Osteocyte (in vitro differentiated cells): ENCODE results near the gene CDH22. TPM values are rescaled to one million over a fixed set of nuclear protein-coding genes. Genes with fewer than 3 reads are reported as not detected.

Experiments
- DNase-seq: peaks from one replicate; pipeline ENCODE4 v3.0.0; 2021; ENCODE audit warnings: mixed read lengths; ENCODE audit not compliant: unreplicated experiment; ENCODE audit errors: extremely low spot score
- H3K27ac Mint-ChIP-seq: one replicate; pipeline ENCODE4 v1.8.0; 2021; ENCODE audit warnings: mild to moderate bottlenecking, mixed read lengths; ENCODE audit not compliant: unreplicated experiment
- H3K27me3 Mint-ChIP-seq: one replicate; pipeline ENCODE4 v1.8.0; 2021; ENCODE audit warnings: mixed read lengths; ENCODE audit not compliant: unreplicated experiment
- H3K36me3 Mint-ChIP-seq: one replicate; pipeline ENCODE4 v1.8.0; 2021; ENCODE audit warnings: mixed read lengths; ENCODE audit not compliant: unreplicated experiment
- H3K4me1 Mint-ChIP-seq: one replicate; pipeline ENCODE4 v1.8.0; 2021; ENCODE audit warnings: mixed read lengths; ENCODE audit not compliant: unreplicated experiment
- H3K4me3 Mint-ChIP-seq: one replicate; pipeline ENCODE4 v1.8.0; 2021; ENCODE audit warnings: mild to moderate bottlenecking, moderate library complexity, mixed read lengths; ENCODE audit not compliant: unreplicated experiment
- H3K9me3 Mint-ChIP-seq: one replicate; pipeline ENCODE4 v1.8.0; 2021; ENCODE audit warnings: mixed read lengths; ENCODE audit not compliant: unreplicated experiment
- CTCF ChIP-seq: fragments of 200-600 bp; sonication (generic); IDR thresholded peaks from 2 replicates; pipeline ENCODE4 v1.5.0; 2021; ENCODE audit warnings: antibody characterized with exemption, mild to moderate bottlenecking, moderate library complexity
- total RNA-seq: library from RNA; stranded (reverse); gene quantifications from 2 replicates; pipeline ENCODE4 v1.2.1, GENCODE V29; 2021

CDH22 gene
- total RNA-seq, 1 donor from 2014 or later = not detected

DNA sequence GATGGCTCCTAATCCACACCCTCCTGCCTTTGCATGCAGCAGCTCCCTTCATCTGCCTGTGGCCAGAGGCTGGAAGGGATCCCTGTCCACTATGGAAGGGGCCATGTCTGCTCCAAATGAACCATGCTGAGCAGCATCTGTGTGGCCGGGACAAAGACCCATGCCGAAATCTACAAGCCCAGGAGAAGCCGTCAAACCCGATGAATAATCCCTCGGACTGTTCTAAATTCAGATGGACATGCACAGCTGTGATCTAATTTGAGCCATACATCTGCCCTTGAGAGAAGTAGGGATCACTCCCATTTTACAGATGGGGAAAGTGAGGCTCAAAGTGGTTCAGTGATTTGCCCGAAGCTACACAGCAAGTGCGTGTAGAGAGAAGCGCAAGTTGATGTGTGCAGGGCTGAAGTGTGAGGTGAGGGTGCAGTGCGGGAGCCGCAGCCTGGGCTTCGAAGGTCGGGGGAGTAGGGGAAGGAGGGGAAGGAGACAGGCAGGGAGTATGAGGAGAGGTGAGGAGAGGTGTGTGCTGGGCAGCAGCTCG lies 22.6 kb upstream of the CDH22 start:
- Mint-ChIP-seq H3K27me3 (peaks cover 19% of the 10 kb centered on the region), H3K4me3 (no peak overlapping the region), H3K4me1 (no peaks in the 10 kb centered on the region), H3K36me3 (no peaks in the 10 kb centered on the region), H3K27ac (no peak overlapping the region), H3K9me3 (no peaks in the 10 kb centered on the region)
- TF ChIP-seq CTCF = no peak
- DNase-seq = no peak

- no peak for DNase-seq
- Mint-ChIP-seq H3K4me3 (no peak overlapping the region), H3K27ac (no peak overlapping the region), H3K27me3 (peaks cover 19% of the 10 kb centered on the region), H3K9me3 (no peaks in the 10 kb centered on the region), H3K4me1 (no peaks in the 10 kb centered on the region), H3K36me3 (no peaks in the 10 kb centered on the region)
- no peak for TF ChIP-seq CTCF
These were observed 21.9 kb upstream of the CDH22 start for GRCh38 chr20:46330072-46330763.

DNA sequence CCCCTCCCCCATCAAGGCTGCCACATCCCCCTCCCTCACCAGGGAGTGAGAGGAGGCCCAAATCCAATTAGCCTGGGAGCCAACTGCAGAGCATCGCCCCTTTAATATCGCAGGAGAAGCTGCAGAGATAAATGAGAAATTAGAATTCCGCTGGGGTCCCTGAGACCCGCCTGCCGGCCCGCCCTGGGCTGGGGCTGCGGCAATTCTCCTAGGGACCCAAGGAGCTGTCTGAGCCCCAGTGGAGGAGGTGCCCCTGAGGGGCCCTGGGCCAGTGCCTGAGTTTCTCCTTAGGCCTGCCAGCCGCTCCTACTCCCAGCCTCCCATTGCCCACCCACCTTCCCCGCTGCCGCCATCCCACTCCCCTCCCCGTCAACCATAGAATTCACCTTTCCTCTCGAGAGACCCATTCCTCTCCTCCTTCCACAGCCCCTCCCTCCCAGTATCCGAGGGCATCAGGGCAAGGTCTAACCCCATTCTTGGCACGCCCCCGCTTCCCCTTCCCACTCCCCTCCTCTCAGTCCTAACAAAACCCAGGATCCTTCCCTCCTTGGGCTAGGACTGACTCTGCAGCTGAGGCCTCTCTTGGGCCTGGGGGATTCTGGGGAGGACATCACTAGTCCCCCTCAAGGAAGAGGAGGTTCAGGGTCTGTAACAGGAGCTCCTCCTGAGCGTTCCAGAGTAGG lies 20.0 kb upstream of the CDH22 start:
- H3K36me3 Mint-ChIP-seq = no peaks in the 10 kb centered on the region
- no peak overlapping the region for H3K4me3 Mint-ChIP-seq
- no peaks in the 10 kb centered on the region for H3K4me1 Mint-ChIP-seq
- H3K27ac Mint-ChIP-seq = no peak overlapping the region
- peaks cover 17% of the 10 kb centered on the region for H3K27me3 Mint-ChIP-seq
- DNase-seq = no peak
- H3K9me3 Mint-ChIP-seq = no peaks in the 10 kb centered on the region
- TF ChIP-seq CTCF = no peak

DNA sequence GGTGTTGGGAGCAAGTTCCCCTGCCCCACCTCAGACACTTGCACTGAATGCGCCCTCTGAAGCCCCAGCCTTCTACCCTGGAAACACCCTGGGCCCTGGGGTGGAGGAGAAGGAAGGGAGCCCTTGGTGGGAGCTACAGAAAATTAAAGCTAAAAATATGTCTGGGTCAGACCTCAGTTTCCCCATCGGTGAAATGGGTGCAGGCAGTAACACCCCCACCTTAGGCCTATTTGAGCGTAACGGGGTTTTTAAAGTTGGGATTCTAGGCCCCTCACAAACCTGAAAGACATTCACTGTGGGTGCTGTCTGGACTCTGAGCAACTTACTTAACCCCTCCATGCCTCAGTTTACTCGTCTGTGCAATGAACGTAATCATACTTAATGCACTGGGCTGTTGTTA lies 19.3 kb upstream of the CDH22 start:
- peaks cover 20% of the 10 kb centered on the region for H3K27me3 Mint-ChIP-seq
- H3K27ac Mint-ChIP-seq = no peak overlapping the region
- no peaks in the 10 kb centered on the region for H3K9me3 Mint-ChIP-seq
- no peaks in the 10 kb centered on the region for H3K36me3 Mint-ChIP-seq
- no peaks in the 10 kb centered on the region for H3K4me1 Mint-ChIP-seq
- H3K4me3 Mint-ChIP-seq = no peak overlapping the region
- no peak for TF ChIP-seq CTCF
- no peak for DNase-seq

DNA sequence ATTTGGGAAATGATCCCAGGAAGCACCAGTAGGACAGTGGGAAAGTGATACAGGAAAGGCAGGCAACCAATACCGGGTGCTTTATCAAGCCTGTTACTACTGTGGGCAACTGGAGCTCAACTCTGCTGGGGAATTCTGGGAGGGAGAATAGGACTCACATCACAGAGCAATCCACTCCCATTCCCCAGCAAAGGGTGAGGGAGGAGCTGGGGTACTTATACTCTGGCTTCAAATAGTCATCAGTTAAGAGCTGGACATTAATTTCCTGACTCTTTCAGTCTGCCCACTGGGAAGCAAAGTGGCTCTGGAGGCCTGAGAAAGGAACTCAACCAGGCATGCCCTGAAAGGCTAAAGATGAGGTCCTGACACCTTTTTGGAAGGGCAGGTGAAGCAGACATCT lies 17.5 kb upstream of the CDH22 start:
- H3K36me3 Mint-ChIP-seq = no peaks in the 10 kb centered on the region
- H3K27me3 Mint-ChIP-seq = peaks cover 30% of the 10 kb centered on the region
- H3K4me3 Mint-ChIP-seq = no peak overlapping the region
- H3K27ac Mint-ChIP-seq = no peak overlapping the region
- DNase-seq = no peak
- no peak for TF ChIP-seq CTCF
- H3K4me1 Mint-ChIP-seq = no peaks in the 10 kb centered on the region
- H3K9me3 Mint-ChIP-seq = no peaks in the 10 kb centered on the region
